T-helper 9 cell (primary cell): Measurements from ENCODE around the gene THBS2.
"Not testable (repeated sequence)": the region's sequence is repeated elsewhere in the genome, so short reads cannot be mapped to it uniquely, and the experiment has no call there.

Experiments used
- DNase-seq: peaks from one replicate; pipeline ENCODE4 v3.0.0-alpha.2; 2020

The THBS2 gene

GRCh38 chr6:169205176-169206160 lies 48.2 kb downstream of the THBS2 start:
- no peak for DNase-seq

GRCh38 chr6:169204167-169204566 lies 49.5 kb downstream of the THBS2 start:
- no peak for DNase-seq

- DNase-seq: no peak
Observed at GRCh38 chr6:169201985-169202384, 51.7 kb downstream of the THBS2 start.

GRCh38 chr6:169200893-169201514 lies 52.6 kb downstream of the THBS2 start:
- no peak for DNase-seq

DNA sequence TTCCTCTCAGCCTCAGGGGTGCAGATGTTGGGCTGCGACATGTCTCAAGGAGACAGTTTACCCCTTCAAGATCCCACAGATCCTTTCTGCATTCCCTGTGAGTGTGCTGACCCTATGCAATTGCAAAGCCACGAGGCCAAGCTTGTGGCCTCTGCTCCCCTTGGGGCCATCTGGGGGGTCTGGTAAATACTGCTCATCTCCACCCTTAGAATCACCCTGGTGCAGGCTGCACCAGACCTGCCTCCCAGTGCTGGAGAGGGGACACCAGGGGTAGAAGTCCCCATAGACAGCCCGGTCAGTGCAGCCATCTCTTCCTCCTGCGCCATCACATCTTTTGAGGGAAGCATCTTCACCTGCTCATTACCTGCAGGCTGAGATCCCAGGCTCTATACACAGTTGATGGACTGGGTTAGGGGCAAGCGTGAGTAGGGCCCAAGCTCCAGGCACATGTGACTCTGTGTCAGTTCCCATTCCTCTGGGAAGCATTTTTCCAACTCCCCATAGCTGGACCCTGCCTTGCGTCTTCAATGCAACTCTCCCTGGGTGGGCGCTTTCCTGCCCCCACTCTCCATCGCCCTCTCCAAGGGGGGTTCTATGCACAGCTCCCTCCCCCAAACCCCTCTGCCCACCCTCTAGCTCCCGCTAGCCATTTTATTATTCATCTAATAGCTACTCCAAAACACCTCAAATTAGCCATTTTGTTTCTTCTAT lies 53.9 kb downstream of the THBS2 start:
- no peak for DNase-seq

DNA sequence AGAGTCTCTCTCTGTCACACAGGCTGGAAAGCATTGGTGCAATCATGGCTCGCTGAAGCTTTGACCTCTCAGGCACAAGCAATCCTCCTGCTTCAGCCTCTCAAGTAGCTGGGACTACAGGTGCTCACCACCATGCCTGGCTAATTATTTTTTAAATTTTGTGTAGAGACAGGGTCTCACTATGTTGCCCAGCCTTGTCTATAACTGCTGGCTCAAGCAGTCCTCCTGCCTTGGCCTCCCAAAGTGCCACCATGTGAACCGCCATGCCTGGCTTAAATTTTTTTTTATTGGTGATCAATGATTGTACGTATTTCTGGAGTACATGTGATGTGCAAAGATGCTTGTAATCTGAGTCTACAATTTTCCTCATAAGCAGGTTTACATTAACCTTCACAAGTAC lies 54.8 kb downstream of the THBS2 start:
- no peak for DNase-seq

DNA sequence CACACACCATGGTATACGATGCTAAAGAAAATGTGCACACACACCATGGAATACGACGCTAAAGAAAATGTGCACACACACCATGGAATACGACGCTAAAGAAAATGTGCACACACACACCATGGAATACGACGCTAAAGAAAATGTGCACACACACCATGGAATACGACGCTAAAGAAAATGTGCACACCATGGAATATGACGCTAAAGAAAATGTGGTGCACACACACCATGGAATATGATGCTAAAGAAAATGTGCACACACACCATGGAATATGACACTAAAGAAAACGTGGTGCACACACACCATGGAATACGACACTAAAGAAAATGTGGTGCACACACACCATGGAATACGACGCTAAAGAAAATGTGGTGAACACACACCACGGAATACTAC lies 55.7 kb downstream of the THBS2 start:
- not testable (repeated sequence) for DNase-seq

DNA sequence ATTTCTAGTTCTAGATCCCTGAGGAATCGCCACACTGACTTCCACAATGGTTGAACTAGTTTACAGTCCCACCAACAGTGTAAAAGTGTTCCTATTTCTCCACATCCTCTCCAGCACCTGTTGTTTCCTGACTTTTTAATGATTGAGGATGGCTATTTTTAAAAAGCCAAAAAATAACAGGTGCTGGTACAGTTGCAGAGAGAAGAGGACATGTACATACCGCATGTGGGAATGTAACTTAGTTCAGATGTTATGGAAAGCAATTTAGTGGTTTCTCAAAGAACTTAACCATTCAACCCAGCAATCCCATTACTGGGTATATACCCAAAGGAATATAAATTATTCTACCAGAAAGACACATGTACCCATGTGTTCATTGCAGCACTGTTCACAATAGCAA lies 57.4 kb downstream of the THBS2 start:
- DNase-seq: not testable (repeated sequence)

DNA sequence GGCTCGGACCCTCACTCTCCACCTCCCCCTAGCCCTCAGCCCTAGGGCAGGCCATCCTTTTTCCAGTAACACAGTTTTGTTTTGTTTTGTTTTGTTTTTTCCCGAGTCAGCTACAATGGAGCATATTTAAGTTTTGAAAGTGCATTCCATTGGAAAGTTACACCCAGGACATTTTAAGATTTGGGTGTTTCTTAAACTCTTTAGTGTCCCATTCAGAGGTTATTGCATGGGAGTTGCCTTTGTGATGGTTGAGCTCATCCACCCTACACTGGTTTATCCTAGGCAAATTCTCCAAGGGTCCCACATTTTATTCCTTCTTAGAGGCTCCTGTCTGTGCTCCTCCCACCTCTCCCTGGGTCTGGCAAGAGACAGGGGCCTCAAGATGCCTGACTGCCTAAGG lies 58.9 kb downstream of the THBS2 start:
- DNase-seq: no peak

DNA sequence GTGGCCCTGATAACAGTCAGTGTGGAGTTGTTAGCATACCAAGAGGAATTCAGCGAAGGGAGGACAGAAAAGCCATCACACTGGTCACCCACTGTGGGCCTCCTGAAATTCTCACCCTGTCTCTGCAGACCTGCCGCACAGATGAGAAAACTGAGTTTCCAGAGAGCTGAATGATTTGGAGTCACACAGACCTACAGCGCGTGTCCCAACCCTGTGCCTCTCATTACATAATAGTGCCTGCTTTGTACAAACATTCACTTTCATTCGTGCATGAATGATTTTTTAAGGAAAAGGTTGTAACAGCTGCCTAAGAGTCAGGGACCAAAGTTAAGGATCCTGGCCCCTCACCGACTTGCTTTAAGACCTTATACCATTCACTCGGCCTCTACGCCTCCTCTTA lies 62.7 kb downstream of the THBS2 start:
- no peak for DNase-seq

DNA sequence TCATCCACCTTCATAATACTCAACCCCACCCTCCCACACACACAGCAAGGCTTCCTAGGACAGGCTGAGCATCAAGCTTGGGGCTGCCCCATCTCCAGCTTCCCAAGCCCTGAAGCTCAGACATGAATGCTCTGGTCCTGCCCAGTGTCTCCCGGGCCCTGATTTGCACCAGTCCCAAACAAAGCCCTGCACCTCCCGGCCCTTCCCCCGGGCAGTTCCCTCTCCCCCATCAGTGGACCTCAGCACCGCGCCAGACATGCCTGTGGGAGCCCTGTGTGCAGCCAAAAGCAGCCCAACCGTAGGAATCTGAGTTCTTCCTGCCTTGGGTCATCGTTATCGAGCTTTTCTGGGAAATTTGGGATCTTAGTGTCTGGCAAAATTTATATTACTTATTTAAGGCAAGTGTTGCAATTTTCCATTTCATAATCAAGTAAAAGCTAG lies 63.5 kb downstream of the THBS2 start:
- DNase-seq: no peak

DNA sequence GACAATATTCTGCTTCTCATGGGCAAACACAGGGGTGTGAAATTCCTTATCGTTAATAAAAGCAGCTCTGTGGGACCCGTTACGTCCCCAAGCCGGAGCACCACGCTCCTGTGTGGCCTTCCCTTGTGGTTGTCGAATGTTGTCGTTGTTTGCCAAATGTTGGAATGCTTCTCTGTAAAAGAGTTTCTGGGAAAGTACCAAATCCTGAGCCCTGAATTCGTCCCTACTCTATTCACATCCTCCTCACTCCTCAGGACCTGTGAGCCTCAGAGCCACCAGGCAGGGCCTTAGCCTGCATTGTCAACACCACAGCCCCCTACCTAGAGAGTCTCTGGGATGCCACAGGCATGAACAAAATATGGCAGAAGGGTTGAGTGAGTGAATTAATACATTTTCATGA lies 64.0 kb downstream of the THBS2 start:
- DNase-seq: no peak

DNA sequence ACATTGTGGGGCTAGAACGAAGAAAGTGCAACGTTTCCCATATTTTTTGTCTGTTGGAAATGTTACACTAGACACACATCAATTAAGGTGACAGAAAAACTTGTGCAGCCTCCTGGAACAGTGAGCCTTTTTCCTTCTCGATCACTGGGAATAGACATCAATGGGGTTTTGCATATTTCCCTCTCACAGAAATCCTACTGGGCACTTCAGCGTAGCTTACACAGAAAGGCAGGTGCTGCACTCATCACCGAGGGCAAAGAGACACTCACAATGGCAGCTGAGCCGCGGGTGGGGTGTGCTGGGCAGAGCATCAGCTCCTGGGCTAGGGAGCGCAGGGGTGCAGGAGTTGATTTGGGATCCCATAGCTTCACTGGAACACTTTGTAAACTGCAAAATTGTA lies 64.5 kb downstream of the THBS2 start:
- no peak for DNase-seq

GRCh38 chr6:169188475-169188874 lies 65.2 kb downstream of the THBS2 start:
- DNase-seq: no peak

GRCh38 chr6:169188051-169188470 lies 65.6 kb downstream of the THBS2 start:
- no peak for DNase-seq

GRCh38 chr6:169186496-169187169 lies 67.0 kb downstream of the THBS2 start:
- no peak for DNase-seq

- DNase-seq: no peak
Observed at GRCh38 chr6:169185692-169186485, 67.8 kb downstream of the THBS2 start.

DNA sequence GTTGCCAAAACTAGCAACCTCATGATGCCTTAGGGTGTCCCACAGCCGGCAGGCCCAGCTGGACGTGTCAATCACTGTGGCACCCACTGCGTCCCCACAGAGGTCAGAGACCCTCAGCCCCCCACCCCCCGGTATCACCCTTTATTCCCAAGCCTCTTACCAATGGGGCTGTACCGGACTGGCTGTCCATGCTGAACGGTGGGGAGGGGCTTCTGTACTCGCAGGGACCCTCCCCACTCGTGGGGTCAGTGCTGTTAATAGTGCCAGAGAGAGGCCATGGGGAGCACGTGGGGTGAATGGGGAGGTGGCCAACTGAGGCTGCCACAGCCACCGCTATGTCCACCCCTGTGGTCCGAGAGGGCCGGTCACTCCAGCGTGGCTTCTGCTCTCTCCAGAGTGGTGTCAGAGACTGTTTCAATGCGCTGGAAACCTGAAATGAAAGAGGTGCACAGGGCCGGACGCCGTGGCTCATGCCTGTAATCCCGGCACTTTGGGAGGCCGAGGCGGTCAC lies 68.6 kb downstream of the THBS2 start:
- DNase-seq: no peak

DNA sequence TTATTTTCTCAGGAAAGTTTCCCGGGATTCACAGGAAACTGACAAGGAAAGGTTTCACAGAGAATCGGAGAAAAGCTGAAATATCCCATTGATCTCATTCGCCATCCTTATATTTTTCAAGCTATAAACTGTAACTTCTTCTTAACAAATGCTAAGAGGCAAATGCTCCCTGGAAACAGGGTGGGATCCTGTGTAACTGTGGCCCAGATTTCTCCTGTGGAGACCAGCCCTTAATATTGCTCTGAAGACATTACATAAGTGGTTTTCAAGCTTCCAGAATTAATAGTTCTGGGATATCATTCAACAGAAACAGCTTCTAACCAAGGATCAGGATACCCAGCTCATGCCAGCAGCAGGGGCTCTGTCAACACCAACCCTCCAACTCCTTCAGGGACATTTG lies 69.2 kb downstream of the THBS2 start:
- no peak for DNase-seq

DNA sequence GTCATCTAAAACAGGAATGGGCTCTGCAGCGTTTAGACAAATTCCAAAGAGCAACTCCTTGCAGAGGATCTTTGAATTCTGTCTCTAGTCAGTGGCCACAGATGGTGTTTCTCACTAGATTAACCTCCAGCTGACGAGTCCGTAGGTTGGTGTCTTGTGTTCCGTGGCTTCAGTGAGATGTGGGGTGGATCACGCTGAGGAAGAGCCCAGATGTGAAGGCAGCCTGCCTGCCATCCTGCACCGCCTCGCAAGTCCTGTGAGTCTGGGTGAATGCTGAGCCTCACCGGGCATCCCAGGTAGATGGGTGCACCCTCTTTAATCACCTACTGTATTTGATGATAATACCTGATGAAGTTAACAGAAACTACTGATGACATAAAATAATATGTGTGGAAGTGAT lies 70.4 kb downstream of the THBS2 start:
- no peak for DNase-seq

DNA sequence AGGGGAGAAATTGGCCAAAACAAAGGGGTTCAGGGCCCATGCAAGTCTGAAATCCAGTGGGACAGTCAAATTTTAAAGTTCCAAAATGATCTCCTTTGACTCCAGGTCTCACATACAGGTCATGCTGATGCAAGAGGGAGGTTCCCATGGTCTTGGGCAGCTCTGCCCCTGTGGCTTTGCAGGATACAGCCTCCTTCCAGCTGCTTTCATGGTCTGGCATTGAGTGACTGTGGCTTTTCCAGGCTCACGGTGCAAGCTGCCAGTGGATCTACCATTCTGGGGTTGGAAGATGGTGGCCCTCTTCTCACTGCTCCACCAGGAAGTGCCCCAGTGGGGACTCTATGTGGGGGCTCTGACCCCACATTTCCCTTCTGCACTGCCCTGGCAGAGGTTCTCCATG lies 73.8 kb downstream of the THBS2 start:
- DNase-seq: not testable (repeated sequence)
